Epithelial cell of proximal tubule (primary cell): ENCODE measurements around the gene AEN. TPM values are rescaled to one million over a fixed set of nuclear protein-coding genes. Genes with fewer than 3 reads are reported as not detected.

Source experiments
- DNase-seq: peaks from one replicate; pipeline ENCODE4 v3.0.0-alpha.2; 2011; ENCODE audit warnings: low read depth
- H3K4me3 ChIP-seq: 2 replicates; pipeline ENCODE4 v1.5.1; 2011; ENCODE audit warnings: low read depth, mild to moderate bottlenecking, low read length
- total RNA-seq: library from RNA; depleted of rRNA; stranded (reverse); fragments of >200 nt; gene quantifications from 2 replicates; pipeline ENCODE4 v1.2.3, GENCODE V29; 2015
- TF ChIP-seq, protein P1 (sequence below): conservative IDR thresholded peaks from 2 replicates; pipeline ENCODE4 v1.5.1; 2012; ENCODE audit warnings: low read depth, mild to moderate bottlenecking, low read length

The AEN gene
- total RNA-seq, 1 donor from 2014 or later, result 58.8 TPM

DNA sequence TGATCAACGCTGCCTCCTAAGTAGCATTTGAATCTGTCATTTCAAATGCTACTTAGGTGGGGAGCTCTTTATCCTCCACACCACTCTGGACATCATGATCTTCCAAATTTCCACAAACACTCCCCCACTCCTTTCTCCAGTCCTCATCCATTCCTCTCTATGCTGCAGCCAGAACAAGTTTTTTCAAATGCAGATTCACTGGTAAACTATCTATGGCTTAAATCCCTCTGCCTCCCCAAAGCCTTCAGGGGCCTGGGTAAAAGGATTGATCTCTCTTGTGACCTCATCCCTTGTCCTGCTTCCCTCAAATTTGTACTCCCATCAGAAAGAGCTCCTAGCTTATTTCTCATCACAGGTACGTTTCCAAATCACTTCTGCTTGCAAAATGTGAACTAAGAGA is 1.3 kb upstream of the AEN start:
- no peak overlapping the region for H3K4me3 ChIP-seq
- TF ChIP-seq, protein P1, sequence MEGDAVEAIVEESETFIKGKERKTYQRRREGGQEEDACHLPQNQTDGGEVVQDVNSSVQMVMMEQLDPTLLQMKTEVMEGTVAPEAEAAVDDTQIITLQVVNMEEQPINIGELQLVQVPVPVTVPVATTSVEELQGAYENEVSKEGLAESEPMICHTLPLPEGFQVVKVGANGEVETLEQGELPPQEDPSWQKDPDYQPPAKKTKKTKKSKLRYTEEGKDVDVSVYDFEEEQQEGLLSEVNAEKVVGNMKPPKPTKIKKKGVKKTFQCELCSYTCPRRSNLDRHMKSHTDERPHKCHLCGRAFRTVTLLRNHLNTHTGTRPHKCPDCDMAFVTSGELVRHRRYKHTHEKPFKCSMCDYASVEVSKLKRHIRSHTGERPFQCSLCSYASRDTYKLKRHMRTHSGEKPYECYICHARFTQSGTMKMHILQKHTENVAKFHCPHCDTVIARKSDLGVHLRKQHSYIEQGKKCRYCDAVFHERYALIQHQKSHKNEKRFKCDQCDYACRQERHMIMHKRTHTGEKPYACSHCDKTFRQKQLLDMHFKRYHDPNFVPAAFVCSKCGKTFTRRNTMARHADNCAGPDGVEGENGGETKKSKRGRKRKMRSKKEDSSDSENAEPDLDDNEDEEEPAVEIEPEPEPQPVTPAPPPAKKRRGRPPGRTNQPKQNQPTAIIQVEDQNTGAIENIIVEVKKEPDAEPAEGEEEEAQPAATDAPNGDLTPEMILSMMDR, result no peak
- DNase-seq, result no peak

DNA sequence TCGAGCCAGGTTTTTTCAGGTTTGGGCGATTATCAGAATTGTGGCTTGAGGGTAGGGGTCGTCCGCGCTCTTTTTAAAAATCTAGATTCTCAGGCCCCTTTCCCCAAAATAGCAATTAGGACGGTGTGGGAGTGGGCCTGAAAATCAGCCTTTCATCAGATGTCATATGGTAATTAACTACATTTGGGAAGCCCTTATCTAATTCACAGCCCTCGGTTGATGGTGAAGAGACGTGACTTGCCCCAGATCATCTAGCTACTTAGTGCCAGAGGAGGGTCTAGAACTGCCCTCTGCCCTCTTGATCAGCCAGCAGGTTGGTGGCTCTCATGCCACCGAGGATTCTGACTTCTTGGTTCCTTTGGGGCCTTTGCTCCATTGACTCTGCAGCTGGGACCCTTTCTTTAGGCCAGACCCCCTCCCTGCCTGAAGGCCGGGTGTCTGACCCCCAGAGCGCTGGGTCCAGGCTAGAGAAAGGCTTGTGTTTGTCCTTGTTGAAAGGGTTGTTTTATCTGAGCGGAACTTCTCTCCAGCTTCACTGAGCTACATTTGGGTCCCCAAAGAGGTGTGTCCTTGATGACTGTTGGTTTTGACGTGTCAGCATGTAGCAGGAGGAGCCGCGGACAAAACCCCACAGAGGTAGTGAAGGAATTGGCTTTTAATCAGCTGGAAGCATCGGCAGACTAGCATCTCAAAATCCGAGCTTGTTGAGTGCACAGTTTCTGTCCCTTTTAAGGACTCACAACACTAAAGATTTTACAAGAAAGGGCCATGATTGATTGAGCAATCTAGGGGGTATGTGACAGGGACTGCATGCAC is 857 bp downstream of the AEN start:
- peak overlapping the region; percentile 96 for H3K4me3 ChIP-seq
- TF ChIP-seq, protein P1, result no peak
- no peak for DNase-seq

DNA sequence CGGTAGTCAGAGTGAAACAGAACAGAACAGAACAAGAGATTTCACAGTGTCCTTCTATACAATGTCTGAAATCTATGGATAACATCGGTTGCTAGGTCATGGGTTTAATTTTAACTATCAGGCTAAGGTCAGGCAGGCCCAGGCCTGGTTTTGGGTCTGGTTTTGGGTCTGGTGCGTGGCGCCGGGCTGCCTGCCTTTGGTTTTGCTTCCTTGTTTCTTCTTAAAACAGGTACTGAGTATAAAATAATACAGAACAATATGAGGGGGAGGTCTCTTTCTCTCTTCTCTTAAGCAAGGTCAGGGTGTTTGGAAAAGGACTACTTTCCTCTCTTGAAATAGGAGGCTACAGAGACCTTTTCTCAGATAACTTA is 1.4 kb downstream of the AEN start:
- no peak for DNase-seq
- TF ChIP-seq, protein P1, result no peak
- H3K4me3 ChIP-seq, result peak overlapping the region; percentile 96

DNA sequence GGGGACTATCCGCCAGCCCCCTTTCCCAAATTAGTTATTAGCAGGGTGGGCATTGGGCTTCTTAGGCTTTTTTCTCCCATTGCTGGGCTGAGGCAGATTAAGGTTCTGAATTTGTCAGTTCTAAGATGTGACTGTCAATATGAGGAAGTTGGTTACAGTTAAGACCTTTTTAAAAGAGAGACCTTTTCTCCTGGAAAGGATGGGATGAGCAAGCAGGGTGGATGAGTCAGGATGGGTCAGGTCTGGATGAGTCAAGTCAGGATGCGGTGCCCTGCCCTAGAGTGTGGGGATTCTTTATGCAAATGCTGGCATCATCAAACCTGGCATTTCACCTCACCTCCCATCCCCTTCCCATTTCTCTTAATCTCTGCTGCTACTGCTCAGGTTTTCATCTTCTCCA is 1.9 kb downstream of the AEN start:
- TF ChIP-seq, protein P1, result no peak
- peak overlapping the region; percentile 96 for H3K4me3 ChIP-seq
- no peak for DNase-seq

DNA sequence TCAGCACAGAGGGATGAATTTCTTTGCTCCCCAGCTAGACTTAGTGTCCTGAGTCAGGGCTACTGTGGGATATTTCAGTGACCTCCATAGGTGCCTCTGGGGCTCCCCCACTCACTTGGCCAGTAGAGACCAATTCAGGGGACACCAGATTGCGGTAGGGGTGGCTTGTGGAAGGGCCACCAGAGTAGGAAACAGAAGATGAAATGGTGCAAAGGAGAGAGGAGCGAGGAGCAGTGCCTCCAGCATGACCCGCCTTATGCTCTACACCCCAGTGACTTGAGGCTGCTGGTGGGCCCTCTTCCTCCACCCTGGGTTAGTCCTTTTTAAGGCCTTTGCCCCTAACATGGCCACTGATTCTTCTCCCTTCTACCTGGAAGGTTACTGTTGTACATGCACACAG is 2.5 kb downstream of the AEN start:
- TF ChIP-seq, protein P1, result no peak
- DNase-seq, result no peak
- no peak overlapping the region for H3K4me3 ChIP-seq

DNA sequence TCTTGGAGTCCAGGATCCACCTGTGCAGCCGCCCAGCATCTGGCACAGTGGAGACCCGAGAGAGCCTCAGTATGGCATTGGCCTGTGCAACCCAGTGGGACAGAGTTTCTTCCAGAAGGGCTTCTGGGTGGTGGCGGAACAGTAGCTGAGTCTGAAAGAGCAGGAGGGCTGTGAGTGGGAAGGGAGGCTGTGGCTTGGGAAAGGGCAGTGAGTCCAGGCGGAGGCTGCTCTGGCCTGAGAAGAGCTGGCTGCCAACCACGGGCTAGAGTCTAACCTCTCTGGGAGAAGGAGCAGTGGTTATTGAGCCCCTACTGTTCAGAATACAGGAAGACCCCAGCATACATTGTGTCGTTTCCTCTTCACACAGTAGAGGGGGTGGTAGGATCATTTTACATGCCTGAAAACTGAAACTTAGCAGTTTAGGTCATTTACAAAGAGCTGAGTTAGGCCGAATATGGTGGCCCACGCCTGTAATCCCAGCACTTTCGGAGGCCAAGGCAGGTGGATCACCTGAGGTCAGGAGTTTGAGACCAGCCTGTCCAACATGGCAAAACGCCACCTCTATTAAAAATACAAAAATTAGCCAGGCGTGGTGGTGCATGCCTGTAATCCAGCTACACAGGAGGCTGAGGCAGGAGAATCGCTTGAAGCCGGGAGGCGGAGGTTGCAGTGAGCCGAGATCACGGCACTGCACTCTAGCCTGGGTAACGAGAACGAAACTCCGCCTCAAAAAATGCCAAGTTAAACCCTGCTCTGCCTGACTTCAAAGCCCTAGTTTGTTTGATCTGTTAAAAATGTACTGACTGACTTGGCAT is 3.2 kb downstream of the AEN start:
- TF ChIP-seq, protein P1, result peak; percentile 49
- H3K4me3 ChIP-seq, result no peak overlapping the region

More for the DNA sequence above, 3.2 kb downstream of the AEN start:
- no peak for DNase-seq
